Natural killer cell (primary cell): ENCODE results near the gene SNX22. TPM values are rescaled to one million over a fixed set of nuclear protein-coding genes. Genes with fewer than 3 reads are reported as not detected.

Experiments
- ATAC-seq, 3 donors: fragments of 150-1000 bp in 2 of 3; fragments of 200-7000 bp in 1 of 3; cut with Tn5 transposase; 1 replicate in 1 of 3; 2 replicates in 2 of 3; pipeline ENCODE4 v1.10.0; 2021; ENCODE audit warnings: mild to moderate bottlenecking in 2 of 3, moderate library complexity in 2 of 3
- DNase-seq, 2 donors: peaks; one replicate each; pipeline versions ENCODE4 v3.0.0 to v3.0.0-alpha.2; 2013 to 2021; ENCODE audit warnings: mixed read lengths in 1 of 2
- H3K27ac ChIP-seq: one replicate; pipeline ENCODE4 v1.5.1; 2013; ENCODE audit warnings: mild to moderate bottlenecking, low read length
- H3K27me3 ChIP-seq: one replicate; pipeline ENCODE4 v1.6.1; 2013; ENCODE audit warnings: low read length; ENCODE audit not compliant: control insufficient read depth, insufficient read depth
- H3K36me3 ChIP-seq: one replicate; pipeline ENCODE4 v1.6.1; 2013; ENCODE audit warnings: low read length; ENCODE audit not compliant: control insufficient read depth, insufficient read depth
- H3K4me1 ChIP-seq: one replicate; pipeline ENCODE4 v1.6.1; 2013; ENCODE audit warnings: low read length; ENCODE audit not compliant: control insufficient read depth, insufficient read depth
- H3K4me3 ChIP-seq: one replicate; pipeline ENCODE4 v1.5.1; 2013; ENCODE audit warnings: low read length
- H3K9me3 ChIP-seq: one replicate; pipeline ENCODE4 v1.6.1; 2013; ENCODE audit warnings: low read length; ENCODE audit not compliant: control insufficient read depth, insufficient read depth
- H3K27ac Mint-ChIP-seq, 2 donors: one replicate each; pipeline ENCODE4 v1.8.0; 2022; ENCODE audit warnings: mild to moderate bottlenecking in 2 of 2, mixed read lengths in 2 of 2, moderate library complexity in 1 of 2
- H3K27me3 Mint-ChIP-seq, 2 donors: one replicate each; pipeline ENCODE4 v1.8.0; 2022; ENCODE audit warnings: low read depth in 2 of 2, mixed read lengths in 2 of 2
- H3K36me3 Mint-ChIP-seq: one replicate; pipeline ENCODE4 v1.8.0; 2022; ENCODE audit warnings: mixed read lengths
- H3K4me1 Mint-ChIP-seq, 2 donors: one replicate each; pipeline ENCODE4 v1.8.0; 2022; ENCODE audit warnings: mixed read lengths in 2 of 2
- H3K4me3 Mint-ChIP-seq: one replicate; pipeline ENCODE4 v1.8.0; 2022; ENCODE audit warnings: mild to moderate bottlenecking, moderate library complexity, mixed read lengths
- H3K9me3 Mint-ChIP-seq, 2 donors: one replicate each; pipeline ENCODE4 v1.8.0; 2022; ENCODE audit warnings: mixed read lengths in 2 of 2
- CTCF ChIP-seq: fragments of 200-600 bp; IDR thresholded peaks from one replicate; pipeline ENCODE4 v1.8.0; 2022; ENCODE audit warnings: antibody characterized with exemption
- WGBS: methylation state at CpG from one replicate; pipeline ENCODE4 v1.1.7; 2013; ENCODE audit warnings: missing lambda C conversion rate; ENCODE audit not compliant: insufficient coverage; 5-methylcytosine and 5-hydroxymethylcytosine counted together
- intact Hi-C: fragments of 100-400 bp; cut with micrococcal nuclease; formaldehyde crosslinking; loops from one replicate; pipeline ENCODE4 v1.14.2; 2022
- total RNA-seq, 4 donors: library from RNA; stranded (reverse); fragments of 120-200 nt in 1 of 4; gene quantifications; one replicate each; pipeline versions ENCODE4 v1.2.3 to v1.2.4, GENCODE V29; 2013 to 2022

Gene SNX22
- total RNA-seq, 3 donors from 2014 or later (not counting 1 experiment from before 2014, with no cell fraction given) = 0.41 to 0.80 (median 0.75) TPM

- H3K27ac Mint-ChIP-seq = peak overlapping the region in 1 of 2 donors; percentile 72
- Histone ChIP-seq H3K36me3 (peaks cover 43% of the 10 kb centered on the region), H3K9me3 (no peaks in the 10 kb centered on the region), H3K27ac (peak overlapping the region; percentile 25), H3K27me3 (peaks cover 12% of the 10 kb centered on the region), H3K4me3 (peak overlapping the region; percentile 19), H3K4me1 (peaks cover 38% of the 10 kb centered on the region)
- no peaks in the 10 kb centered on the region for H3K9me3 Mint-ChIP-seq
- peak overlapping the region; percentile 87 for H3K4me3 Mint-ChIP-seq
- ATAC-seq = peak; percentile 90 to 96 (median 96)
- intact Hi-C loops = loop anchor here (5.0 kb wide), 1 partner anchor 56 kb away; the partner anchor contains the start of gene SNX1
- peak; percentile 89 for TF ChIP-seq CTCF
- H3K27me3 Mint-ChIP-seq = peaks cover 6 to 7% of the 10 kb centered on the region in 2 donors
- peaks cover 22 to 43% of the 10 kb centered on the region in 2 donors for H3K4me1 Mint-ChIP-seq
- DNase-seq = peak; percentile 89 to 92
- peaks cover 12% of the 10 kb centered on the region for H3K36me3 Mint-ChIP-seq
- 33% methylated on average over 12 of the region's 12 CpGs for WGBS
Observed at GRCh38 chr15:64153480-64154367, 2.2 kb downstream of the SNX22 start.

GRCh38 chr15:64155802-64156651 lies 4.5 kb downstream of the SNX22 start:
- TF ChIP-seq CTCF = no peak
- Mint-ChIP-seq H3K27ac (no peak overlapping the region), H3K27me3 (peaks cover 4 to 6% of the 10 kb centered on the region in 2 donors), H3K4me1 (peaks cover 38 to 47% of the 10 kb centered on the region in 2 donors), H3K4me3 (no peak overlapping the region), H3K36me3 (peaks cover 15% of the 10 kb centered on the region), H3K9me3 (no peaks in the 10 kb centered on the region)
- Histone ChIP-seq H3K36me3 (peaks cover 61% of the 10 kb centered on the region), H3K27ac (no peak overlapping the region), H3K9me3 (no peaks in the 10 kb centered on the region), H3K4me1 (peaks cover 47% of the 10 kb centered on the region), H3K27me3 (peaks cover 11% of the 10 kb centered on the region), H3K4me3 (no peak overlapping the region)
- WGBS = 90% methylated on average over 15 of the region's 15 CpGs
- intact Hi-C loops = no loop called here
- ATAC-seq (no peak), DNase-seq (no peak)

GRCh38 chr15:64156652-64157331 lies 5.3 kb downstream of the SNX22 start:
- no peak for TF ChIP-seq CTCF
- Histone ChIP-seq H3K27me3 (peaks cover 9% of the 10 kb centered on the region), H3K4me1 (peaks cover 49% of the 10 kb centered on the region), H3K9me3 (no peaks in the 10 kb centered on the region), H3K27ac (no peak overlapping the region), H3K36me3 (peaks cover 61% of the 10 kb centered on the region), H3K4me3 (no peak overlapping the region)
- DNase-seq (no peak), ATAC-seq (no peak)
- no peak overlapping the region for H3K4me3 Mint-ChIP-seq
- 92% methylated on average over 16 of the region's 16 CpGs for WGBS
- H3K27me3 Mint-ChIP-seq = peaks cover 4 to 6% of the 10 kb centered on the region in 2 donors
- intact Hi-C loops = no loop called here
- H3K36me3 Mint-ChIP-seq = peaks cover 15% of the 10 kb centered on the region
- peaks cover 40 to 48% of the 10 kb centered on the region in 2 donors for H3K4me1 Mint-ChIP-seq
- H3K9me3 Mint-ChIP-seq = no peaks in the 10 kb centered on the region
- H3K27ac Mint-ChIP-seq = no peak overlapping the region
